NCI-H1930 (cell line): ENCODE results near the gene AP5M1.
"Not testable (repeated sequence)": the region's sequence is repeated elsewhere in the genome, so short reads cannot be mapped to it uniquely, and the experiment has no call there.

Experiments
- DNase-seq, 2 experiments: peaks; one replicate each; lab custom pipeline; 2025; lab: John Stamatoyannopoulos, UW

Gene AP5M1

DNA sequence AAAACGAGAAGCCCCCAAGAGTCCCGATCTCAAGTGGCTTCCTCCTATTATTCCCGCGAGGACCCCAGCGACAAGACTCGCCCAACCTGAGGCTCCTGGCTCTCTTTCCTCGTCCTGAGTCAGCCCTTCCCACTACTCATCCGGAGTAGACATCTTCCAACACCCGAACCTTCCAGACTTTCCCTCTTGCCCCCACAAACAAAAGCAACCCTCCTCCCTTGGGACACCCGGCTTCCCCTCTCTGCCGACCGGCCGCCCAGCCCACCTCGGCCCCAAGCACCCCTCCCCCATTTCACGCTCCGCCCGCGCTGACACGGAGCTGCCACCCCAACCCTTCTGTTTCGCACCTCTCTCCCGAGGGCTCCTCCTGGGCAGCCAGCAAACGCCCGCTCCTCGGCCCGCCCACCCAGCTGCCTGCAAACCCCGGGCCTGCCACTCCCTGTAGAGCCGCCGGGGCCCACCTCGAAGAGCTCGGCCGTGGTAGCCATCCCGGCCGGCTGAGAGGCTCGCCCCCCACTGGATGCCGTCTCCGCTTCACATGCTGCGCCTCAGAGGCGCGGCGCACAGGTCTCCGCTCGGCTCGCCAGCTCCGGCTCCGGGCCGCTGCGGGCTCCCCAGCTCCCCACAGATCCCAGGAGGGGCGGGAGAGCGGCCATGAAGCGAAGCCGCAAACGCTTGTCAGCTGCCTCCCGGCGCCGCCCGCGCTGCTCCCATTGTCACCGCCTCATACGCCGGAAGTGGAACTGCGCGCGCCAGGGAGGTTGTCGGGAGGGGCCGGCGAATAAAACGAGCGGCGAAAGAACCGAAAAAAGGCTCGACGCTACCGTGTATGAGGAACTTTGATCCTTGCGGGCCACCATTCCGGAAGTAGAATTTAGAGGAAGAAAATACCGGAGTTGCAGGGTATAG lies at the start of gene AP5M1, which contains the start of gene EXOC5:
AP5M1 (plus strand) TSS at position 811 of the 909 bp plus-strand sequence. CDS start 344 bp downstream, outside the sequence.
EXOC5 (minus strand) TSS at position 745 of the 909 bp plus-strand sequence; CDS start at position 488, 257 bp downstream.
- peak; percentile 85 to 93 for DNase-seq

DNA sequence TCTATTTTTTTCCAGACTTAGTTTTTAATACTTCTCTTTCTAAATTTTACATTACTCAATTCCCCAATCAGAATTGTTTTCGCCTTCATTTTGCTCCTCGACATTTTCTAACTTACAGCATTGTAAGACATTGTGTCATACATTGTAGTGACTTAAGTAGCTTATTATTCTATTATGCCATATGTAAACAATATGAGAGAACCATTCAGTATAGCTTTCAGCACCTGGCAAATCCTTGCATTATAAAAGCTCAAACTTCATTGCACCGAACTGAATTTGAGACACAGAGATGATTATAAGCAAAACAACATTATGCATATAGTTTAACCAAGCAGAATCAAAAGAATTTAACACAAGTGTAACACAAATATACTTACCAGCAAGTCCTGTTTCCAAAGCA lies 46.8 kb upstream of the AP5M1 start:
- no peak for DNase-seq

DNA sequence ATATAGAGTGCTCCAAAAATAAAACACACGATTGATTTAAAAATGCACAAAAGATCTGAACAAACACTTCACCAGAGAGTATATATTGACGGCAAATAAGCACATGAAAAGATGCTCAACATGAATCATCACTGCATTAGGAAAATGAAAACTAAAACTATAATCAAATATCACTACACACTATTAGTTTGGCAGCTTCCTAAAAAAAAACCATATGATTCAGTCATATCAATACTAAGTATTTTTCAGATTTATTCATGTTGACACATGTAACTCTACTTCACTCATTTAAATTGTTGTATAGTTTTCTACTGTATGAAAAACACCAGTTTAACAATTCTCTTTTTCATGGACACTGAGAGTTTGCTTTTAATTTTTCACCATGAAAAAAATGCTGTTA lies 41.7 kb upstream of the AP5M1 start:
- no peak for DNase-seq

DNA sequence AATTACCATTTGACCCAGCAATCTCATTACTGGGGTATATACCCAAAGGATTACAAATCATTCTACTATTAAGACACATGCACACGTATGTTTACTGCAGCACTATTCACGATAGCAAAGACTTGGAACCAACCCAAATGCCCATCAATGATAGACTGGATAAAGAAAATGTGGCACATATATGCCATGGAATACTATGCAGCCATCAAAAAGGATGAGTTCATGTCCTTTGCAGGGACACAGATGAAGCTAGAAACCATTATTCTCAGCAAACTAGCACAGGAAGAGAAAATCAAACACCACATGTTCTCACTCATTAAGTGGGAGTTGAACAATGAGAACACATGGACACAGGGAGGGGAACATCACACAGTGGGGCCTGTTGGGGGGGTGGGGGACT lies 40.5 kb upstream of the AP5M1 start:
- not testable (repeated sequence) for DNase-seq

DNA sequence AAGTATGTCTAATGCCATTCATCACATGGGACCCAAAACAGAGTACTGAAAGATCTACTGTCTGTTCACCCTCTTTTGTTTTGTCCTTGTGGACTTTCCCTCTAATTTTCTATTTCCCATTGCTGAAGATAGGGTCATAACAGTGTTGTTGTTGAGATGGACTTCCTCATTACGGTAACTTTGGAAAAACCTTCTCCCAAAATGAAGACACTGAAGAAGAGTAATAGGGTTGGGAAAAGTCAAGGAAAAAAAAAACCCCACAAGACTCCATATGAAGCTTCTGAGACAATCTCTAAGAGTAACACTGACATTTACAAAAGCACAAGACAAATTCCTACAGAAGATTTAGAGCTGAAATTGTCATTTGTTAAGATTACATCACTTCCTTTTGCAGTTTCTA lies 36.8 kb upstream of the AP5M1 start:
- DNase-seq, result no peak

DNA sequence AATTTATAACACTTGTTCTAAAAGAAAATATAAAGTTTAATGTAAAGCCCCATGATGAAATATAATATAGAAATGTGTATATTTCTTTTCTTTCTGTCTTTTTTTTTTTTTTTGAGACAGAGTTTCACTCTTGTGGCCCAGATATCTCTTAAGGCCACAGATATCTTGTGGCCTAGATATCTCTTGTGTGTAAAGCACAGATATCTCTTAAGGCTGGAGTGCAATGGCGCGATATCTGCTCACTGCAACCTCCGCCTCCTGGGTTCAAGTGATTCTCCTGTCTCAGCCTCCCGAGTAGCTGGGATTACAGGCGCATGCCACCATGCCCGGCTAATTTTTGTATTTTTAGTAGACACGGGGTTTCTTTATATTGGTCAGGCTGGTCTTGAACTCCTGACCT lies 28.7 kb upstream of the AP5M1 start:
- DNase-seq, result not testable (repeated sequence)

GRCh38 chr14:57243320-57243719 lies 25.5 kb upstream of the AP5M1 start:
- no peak for DNase-seq

- DNase-seq, result no peak
Measured at GRCh38 chr14:57244106-57244505, 24.7 kb upstream of the AP5M1 start.

DNA sequence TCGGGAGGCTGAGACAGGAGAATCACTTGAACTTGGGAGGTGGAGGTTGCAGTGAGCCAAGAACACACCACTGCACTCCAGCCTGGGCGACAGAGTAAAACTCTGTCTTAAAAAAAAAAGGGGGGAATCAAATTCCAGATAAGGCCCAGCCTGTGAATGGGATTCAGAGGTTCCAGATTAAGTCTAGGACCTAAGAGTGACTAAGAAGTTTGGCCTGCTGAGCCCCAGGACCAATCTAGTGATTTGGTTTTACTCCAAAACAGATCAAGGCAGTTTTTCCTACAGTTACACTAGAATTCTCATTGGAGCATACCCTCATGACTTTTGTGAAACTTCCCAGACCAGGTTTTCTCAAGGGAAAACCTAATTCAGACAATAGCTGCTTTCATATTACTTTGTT lies 22.8 kb upstream of the AP5M1 start:
- DNase-seq, result no peak

- DNase-seq, result no peak
Measured at GRCh38 chr14:57246933-57247657, 21.7 kb upstream of the AP5M1 start.

- DNase-seq, result no peak
Measured at GRCh38 chr14:57254884-57255283, 13.9 kb upstream of the AP5M1 start.

DNA sequence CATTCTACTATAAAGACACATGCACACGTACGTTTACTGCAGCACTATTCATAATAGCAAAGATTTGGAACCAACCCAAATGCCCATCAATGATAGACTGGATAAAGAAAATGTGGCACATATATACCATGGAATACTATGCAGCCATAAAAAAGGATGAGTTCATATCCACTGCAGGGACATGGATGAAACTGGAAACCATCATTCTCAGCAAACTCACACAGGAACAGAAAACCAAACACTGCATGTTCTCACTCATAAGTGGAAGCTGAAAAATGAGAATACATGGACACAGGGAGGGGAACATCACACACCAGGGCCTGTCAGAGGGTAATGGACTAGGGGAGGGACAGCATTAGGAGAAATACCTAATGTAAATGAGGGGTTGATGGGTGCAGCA lies 10.6 kb upstream of the AP5M1 start:
- DNase-seq, result not testable (repeated sequence)

GRCh38 chr14:57259672-57260071 lies 9.1 kb upstream of the AP5M1 start:
- DNase-seq, result no peak

DNA sequence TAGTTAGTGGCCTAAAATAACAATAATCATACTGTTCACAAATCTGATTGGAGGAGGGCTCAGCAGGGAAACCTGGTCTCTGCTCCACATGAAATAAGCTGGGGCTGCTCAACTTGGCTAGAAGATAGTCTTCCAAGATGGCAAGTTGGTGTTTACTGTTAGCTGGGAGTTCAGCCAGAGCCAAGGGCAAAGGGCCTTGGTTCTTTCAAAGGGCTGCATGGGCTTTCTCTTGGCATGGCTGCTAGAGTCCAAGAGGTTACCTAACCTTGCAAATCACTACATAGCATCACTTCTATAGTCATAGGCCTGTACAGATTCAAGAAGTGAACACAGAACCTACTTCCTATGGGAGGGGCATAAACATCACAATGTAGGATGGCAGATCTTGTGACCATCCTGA lies 7.2 kb upstream of the AP5M1 start:
- no peak for DNase-seq

DNA sequence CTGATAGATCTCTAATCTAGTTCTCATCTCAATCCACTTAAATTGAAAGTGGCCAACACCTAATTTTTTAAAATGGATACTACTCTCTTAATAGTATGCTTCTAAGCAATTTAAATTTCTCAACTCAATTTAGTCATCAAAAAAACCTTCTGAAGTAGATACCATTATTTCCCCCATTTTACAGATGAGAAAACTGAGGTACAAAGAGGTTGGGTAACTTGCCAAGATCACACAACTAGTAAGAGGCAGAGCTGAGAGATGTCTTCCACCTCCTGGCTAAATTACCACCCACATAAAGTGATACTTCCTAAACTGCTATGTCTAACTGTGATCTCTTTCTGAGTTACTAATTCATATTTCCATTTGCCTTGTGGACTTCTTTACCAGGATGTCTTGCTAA lies 6.7 kb upstream of the AP5M1 start:
- no peak for DNase-seq

GRCh38 chr14:57266065-57266464 lies 2.7 kb upstream of the AP5M1 start:
- DNase-seq, result no peak

DNA sequence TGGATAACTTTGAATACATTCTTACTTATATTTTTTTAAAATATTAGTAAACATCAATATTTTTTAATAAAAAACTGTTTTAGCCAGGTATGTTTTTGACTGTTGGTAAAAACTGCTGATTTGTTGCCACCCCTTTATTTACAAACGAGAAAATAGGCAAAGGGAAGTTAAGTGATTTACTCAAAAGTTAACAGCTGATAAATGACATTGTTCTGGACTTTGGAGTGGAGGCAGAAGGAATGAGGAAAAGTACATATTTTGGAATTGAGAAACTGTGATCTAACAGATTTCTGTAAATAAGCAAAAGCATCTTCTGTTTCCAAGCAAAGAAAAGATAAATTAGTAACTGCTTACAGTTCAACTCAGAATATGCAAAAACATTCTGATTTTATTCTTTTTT lies 4.5 kb downstream of the AP5M1 start:
- no peak for DNase-seq

GRCh38 chr14:57274551-57274950 lies 5.8 kb downstream of the AP5M1 start:
- no peak for DNase-seq

DNA sequence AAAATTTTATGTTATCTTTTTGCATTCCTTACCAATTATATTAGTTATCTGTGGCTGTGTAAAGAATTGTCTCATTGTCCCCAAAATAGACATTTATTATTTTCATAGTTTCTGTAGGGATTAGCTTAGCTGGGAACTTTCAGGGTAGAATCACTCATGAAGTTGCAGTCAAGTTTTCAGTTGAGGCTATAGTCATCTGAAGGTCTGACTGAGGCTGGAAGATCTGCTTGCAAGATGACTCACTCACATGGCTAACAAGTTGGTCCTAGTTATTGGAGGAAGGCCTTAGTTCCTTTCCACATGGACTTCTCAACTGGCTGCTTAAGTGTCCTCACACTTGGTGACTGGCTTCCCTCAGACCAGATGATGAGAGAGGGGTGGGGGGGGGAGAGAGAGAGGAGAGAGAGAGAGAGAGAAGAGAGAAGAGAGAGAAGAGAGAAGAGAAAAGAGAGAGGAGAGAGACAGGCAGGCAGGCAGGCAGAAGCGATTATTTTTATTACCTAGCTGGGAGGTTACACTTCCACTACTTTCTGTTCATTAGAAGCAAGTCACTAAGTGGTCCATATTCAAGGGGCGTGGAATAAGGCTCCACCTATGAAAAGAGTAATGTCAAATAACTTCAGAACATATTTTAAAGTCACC lies 6.4 kb downstream of the AP5M1 start:
- no peak for DNase-seq

GRCh38 chr14:57277062-57277461 lies 8.3 kb downstream of the AP5M1 start:
- DNase-seq, result no peak

GRCh38 chr14:57287745-57288144 lies 19.0 kb downstream of the AP5M1 start:
- no peak for DNase-seq

DNA sequence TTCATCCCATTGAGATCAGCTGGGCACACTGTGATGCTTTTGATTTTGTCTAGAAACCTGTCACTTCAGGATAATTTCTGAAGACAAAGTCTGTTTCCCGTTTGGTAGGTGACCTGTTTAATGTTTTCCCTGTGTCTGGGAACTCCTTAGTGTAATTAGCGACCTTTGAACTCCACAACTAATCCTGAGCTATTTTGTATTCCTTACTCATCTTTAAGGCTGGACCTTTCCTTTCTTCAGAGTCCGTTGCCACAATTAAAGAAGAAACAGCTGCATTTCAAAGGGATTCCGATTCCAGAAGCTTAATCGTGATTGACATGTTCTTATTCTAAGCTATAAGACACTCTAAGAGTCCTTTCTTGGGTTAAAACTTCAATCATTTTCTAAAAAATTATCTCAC lies 22.0 kb downstream of the AP5M1 start:
- DNase-seq, result no peak
